H1 (cell line): ENCODE measurements around the gene FAT1. TPM values are rescaled to one million over a fixed set of nuclear protein-coding genes. Genes with fewer than 3 reads are reported as not detected.
A peak's percentile ranks its signal among the peaks of the same experiment; 100 is the strongest.

Experiments used
- CTCF ChIA-PET: fragments of 300-600 bp; sonication (Branson Sonifier 250); formaldehyde crosslinking; loops from one replicate; lab custom pipeline; 2021; ENCODE audit not compliant: partially characterized antibody; lab: Charles Lee
- POLR2A ChIA-PET: fragments of 300-600 bp; sonication (Branson Sonifier 250); formaldehyde crosslinking; loops from one replicate; lab custom pipeline; 2021; ENCODE audit warnings: inconsistent platforms; ENCODE audit not compliant: partially characterized antibody; lab: Charles Lee
- DNase-seq, 2 experiments: peaks; one replicate each; pipeline versions ENCODE4 v3.0.0 to v3.0.0-alpha.2; 2010 to 2022; ENCODE audit warnings: low spot score in 2 of 2, low read depth in 1 of 2, mixed read lengths in 1 of 2
- FAIRE-seq: peaks from 2 replicates; lab custom pipeline; 2011; peaks lifted over from hg19 to GRCh38; lab: Jason Lieb, UNC
- H2AFZ ChIP-seq: 2 replicates; pipeline ENCODE4 v1.8.1; 2012; ENCODE audit warnings: low read length, inconsistent platforms
- H2AK5ac ChIP-seq: 2 replicates; pipeline ENCODE4 v1.6.1; 2013; ENCODE audit warnings: low read depth, low read length
- H2BK120ac ChIP-seq: replicated peaks from 2 replicates; pipeline ENCODE3; 2013; ENCODE audit warnings: low read depth, low read length, inconsistent platforms
- H2BK12ac ChIP-seq: 2 replicates; pipeline ENCODE4 v1.6.1; 2013; ENCODE audit warnings: low read depth, low read length
- H2BK15ac ChIP-seq: 2 replicates; pipeline ENCODE4 v1.6.1; 2013; ENCODE audit warnings: low read length
- H2BK20ac ChIP-seq: 2 replicates; pipeline ENCODE4 v1.6.1; 2013; ENCODE audit warnings: low read length
- H2BK5ac ChIP-seq: 2 replicates; pipeline ENCODE4 v1.6.1; 2013; ENCODE audit warnings: low read depth, low read length
- H3K14ac ChIP-seq: 2 replicates; pipeline ENCODE4 v1.6.1; 2013; ENCODE audit warnings: inconsistent platforms; ENCODE audit not compliant: insufficient read length
- H3K18ac ChIP-seq: 2 replicates; pipeline ENCODE4 v1.6.1; 2013; ENCODE audit warnings: low read length; ENCODE audit errors: extremely low read depth
- H3K23ac ChIP-seq: 2 replicates; pipeline ENCODE4 v1.6.1; 2013; ENCODE audit warnings: inconsistent platforms; ENCODE audit not compliant: insufficient read length
- H3K23me2 ChIP-seq: 2 replicates; pipeline ENCODE4 v1.6.1; 2013; ENCODE audit warnings: low read depth, low read length
- H3K27ac ChIP-seq: 2 replicates; pipeline ENCODE4 v1.6.1; 2011; ENCODE audit warnings: low read depth, low read length, inconsistent platforms
- H3K27me3 ChIP-seq, 4 experiments: replicated peaks in 1 of 4; 1 replicate in 1 of 4; 2 replicates in 3 of 4; pipeline versions ENCODE4 v1.6.1 to v1.8.1; 2011 to 2013; ENCODE audit warnings: low read length in 3 of 4, mild to moderate bottlenecking in 3 of 4, inconsistent platforms in 2 of 4, mixed read lengths in 2 of 4, moderate library complexity in 1 of 4; ENCODE audit not compliant: control insufficient read depth in 3 of 4, insufficient read depth in 3 of 4; ENCODE audit errors: extremely low read depth in 1 of 4
- H3K36me3 ChIP-seq, 4 experiments: 2 replicates each; pipeline versions ENCODE4 v1.6.1 to v1.8.1; 2011 to 2013; ENCODE audit warnings: mild to moderate bottlenecking in 4 of 4, low read length in 3 of 4, moderate library complexity in 2 of 4, control low read depth in 1 of 4, inconsistent platforms in 1 of 4; ENCODE audit not compliant: insufficient read depth in 4 of 4, control insufficient read depth in 2 of 4
- H3K4ac ChIP-seq: replicated peaks from 2 replicates; pipeline ENCODE3; 2013; ENCODE audit warnings: low read length, low read depth, mixed read lengths, inconsistent platforms; ENCODE audit not compliant: insufficient read length
- H3K4me1 ChIP-seq, 4 experiments: replicated peaks in 1 of 4; 1 replicate in 1 of 4; 2 replicates in 3 of 4; pipeline versions ENCODE4 v1.6.1 to v1.8.1; 2011 to 2013; ENCODE audit warnings: low read length in 3 of 4, inconsistent platforms in 2 of 4, mixed read lengths in 1 of 4; ENCODE audit not compliant: insufficient read depth in 4 of 4, control insufficient read depth in 3 of 4
- H3K4me2 ChIP-seq, 2 experiments: 2 replicates each; pipeline versions ENCODE4 v1.6.1 to v1.8.1; 2011 to 2013; ENCODE audit warnings: low read depth in 2 of 2, low read length in 2 of 2, control low read depth in 1 of 2, inconsistent platforms in 1 of 2, mild to moderate bottlenecking in 1 of 2; ENCODE audit not compliant: insufficient read depth in 1 of 2
- H3K4me3 ChIP-seq, 4 experiments: fragments of 200-600, 300-600 bp in 1 of 4; sonication (generic), shearing (Covaris generic), sonication (Bioruptor Twin) in 1 of 4; 2 replicates each; pipeline versions ENCODE4 v1.5.1 to v1.8.1; 2011 to 2016; ENCODE audit warnings: low read length in 4 of 4, low read depth in 3 of 4, control low read depth in 2 of 4, inconsistent platforms in 2 of 4, mild to moderate bottlenecking in 2 of 4, mixed read lengths in 1 of 4, moderate library complexity in 1 of 4; ENCODE audit not compliant: insufficient read depth in 2 of 4; ENCODE audit errors: extremely low read depth in 1 of 4
- H3K56ac ChIP-seq: replicated peaks from 2 replicates; pipeline ENCODE3; 2013; ENCODE audit warnings: low read depth, mild to moderate bottlenecking, mixed read lengths, low read length, inconsistent platforms; ENCODE audit not compliant: insufficient read length
- H3K79me1 ChIP-seq: 2 replicates; pipeline ENCODE4 v1.6.1; 2013; ENCODE audit warnings: low read depth, low read length, control low read depth
- H3K79me2 ChIP-seq, 2 experiments: 2 replicates each; pipeline versions ENCODE4 v1.6.1 to v1.8.1; 2012 to 2013; ENCODE audit warnings: low read length in 2 of 2, mild to moderate bottlenecking in 2 of 2, inconsistent platforms in 1 of 2; ENCODE audit not compliant: insufficient read depth in 2 of 2, control insufficient read depth in 1 of 2
- H3K9ac ChIP-seq, 4 experiments: replicated peaks in 1 of 4; 1 replicate in 1 of 4; 2 replicates in 3 of 4; pipeline versions ENCODE4 v1.6.1 to v1.8.1; 2011 to 2013; ENCODE audit warnings: low read depth in 3 of 4, low read length in 3 of 4, control low read depth in 2 of 4, mild to moderate bottlenecking in 2 of 4, moderate library complexity in 2 of 4, inconsistent platforms in 1 of 4; ENCODE audit errors: extremely low read depth in 1 of 4
- H3K9me3 ChIP-seq, 2 experiments: 2 replicates each; pipeline versions ENCODE4 v1.6.1 to v1.8.1; 2012 to 2013; ENCODE audit warnings: mild to moderate bottlenecking in 2 of 2, moderate library complexity in 2 of 2, control low read depth in 1 of 2, inconsistent platforms in 1 of 2, low read depth in 1 of 2, low read length in 1 of 2, mixed read lengths in 1 of 2; ENCODE audit not compliant: insufficient read depth in 2 of 2
- H4K20me1 ChIP-seq, 2 experiments: replicated peaks in 1 of 2; 2 replicates each; pipeline versions ENCODE3 to v1.8.1; 2011 to 2013; ENCODE audit warnings: inconsistent platforms in 2 of 2, low read length in 2 of 2, mild to moderate bottlenecking in 1 of 2; ENCODE audit not compliant: insufficient read depth in 2 of 2, control insufficient read depth in 1 of 2
- H4K5ac ChIP-seq: 2 replicates; pipeline ENCODE4 v1.6.1; 2013; ENCODE audit warnings: low read length, low read depth, mixed read lengths, inconsistent platforms; ENCODE audit not compliant: insufficient read length
- H4K8ac ChIP-seq: 2 replicates; pipeline ENCODE4 v1.8.0; 2013; ENCODE audit warnings: mild to moderate bottlenecking, moderate library complexity, low read length, inconsistent platforms; ENCODE audit not compliant: insufficient read depth; ENCODE audit errors: extremely low read depth
- H4K91ac ChIP-seq: replicated peaks from 2 replicates; pipeline ENCODE3; 2013; ENCODE audit warnings: low read length, mixed read lengths, inconsistent platforms; ENCODE audit not compliant: insufficient read length
- POU5F1 ChIP-seq: IDR thresholded peaks from 2 replicates; pipeline ENCODE4 v1.6.1; 2011; ENCODE audit warnings: low read depth, mild to moderate bottlenecking, low read length, moderate library complexity
- SP1 ChIP-seq: IDR thresholded peaks from 2 replicates; pipeline ENCODE4 v1.6.1; 2011; ENCODE audit warnings: low read depth, low read length
- WGBS, 2 experiments: shearing (Covaris generic) in 1 of 2; methylation state at CpG; one replicate each; pipeline versions ENCODE4 v1.1.6 to v1.1.7; 2013 to 2015; ENCODE audit warnings: low lambda C conversion rate in 2 of 2, mixed read lengths in 2 of 2, inconsistent platforms in 1 of 2, low coverage in 1 of 2, missing lambda C conversion rate in 1 of 2; ENCODE audit not compliant: insufficient replicate concordance in 2 of 2, insufficient coverage in 1 of 2, insufficient read length in 1 of 2; ENCODE audit errors: extremely low coverage in 1 of 2, missing lambda C conversion rate in 1 of 2; 5-methylcytosine and 5-hydroxymethylcytosine counted together
- polyA plus RNA-seq, 7 experiments: library from polyadenylated mRNA; depleted of rRNA in 3 of 7; stranded (reverse) in 5 of 7; unstranded in 2 of 7; fragments of >200 nt in 5 of 7; fragments of 200-250 nt in 2 of 7; gene quantifications; 1 replicate in 5 of 7; 2 replicates in 1 of 7; 4 replicates in 1 of 7; pipeline versions ENCODE4 v1.2.1 to v1.2.3, GENCODE V29; 2011 to 2013; ENCODE audit warnings: missing spikeins in 2 of 7, mixed read lengths in 2 of 7
- total RNA-seq: library from RNA; stranded (reverse); fragmentation: NEBNext Ultra II Directional; extraction: Animal tissue kit (Norgen Biotek cat#: 25700); gene quantifications from 2 replicates; pipeline ENCODE4 v1.2.1, GENCODE V29; 2021

Gene FAT1
- total and polyA plus RNA-seq, 2 of the 8 experiments (the other 6 are each of a cell fraction or from before 2014, with no cell fraction given) = 94.4 to 137 TPM

DNA sequence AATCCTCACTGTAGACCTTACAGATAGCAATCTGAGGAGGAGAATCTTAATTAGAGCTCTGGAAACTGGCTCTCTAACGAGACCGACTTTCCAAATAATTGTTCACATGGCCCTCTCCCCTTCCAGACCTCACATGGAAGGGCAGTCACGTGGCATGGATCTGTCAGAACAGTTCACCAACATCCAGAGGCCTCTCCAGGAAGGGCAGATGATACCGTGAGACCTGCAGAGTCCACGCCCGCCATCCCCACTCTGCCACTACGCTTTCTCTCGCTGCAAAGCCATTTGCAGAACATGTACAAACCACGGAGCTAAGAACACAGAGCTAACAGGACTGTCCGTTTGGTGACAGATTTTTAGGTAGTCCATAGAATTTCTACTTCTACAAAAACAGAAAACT, 20.7 kb downstream of the FAT1 start:
- Histone ChIP-seq H2AK5ac (no peak overlapping the region), H4K8ac (no peak overlapping the region), H3K9me3 (no peaks in the 10 kb centered on the region), H4K5ac (no peak overlapping the region), H3K18ac (peak overlapping the region; percentile 21; the same call in 1 of the 2 replicates), H2BK120ac (no peak overlapping the region), H2BK15ac (no peak overlapping the region), H3K4me3 (no peak overlapping the region), H2AFZ (no peak overlapping the region), H3K79me2 (peaks cover 44 to 97% of the 10 kb centered on the region in 2 experiments), H3K79me1 (peaks cover 23% of the 10 kb centered on the region), H3K9ac (no peak overlapping the region), H2BK20ac (no peak overlapping the region), H3K27me3 (no peaks in the 10 kb centered on the region), H3K4me1 (peaks cover 12 to 33% (median 25%) of the 10 kb centered on the region in 4 experiments), H3K36me3 (peaks cover 18 to 57% (median 24%) of the 10 kb centered on the region in 4 experiments), H4K20me1 (peaks cover 10 to 48% of the 10 kb centered on the region in 2 experiments), H3K56ac (no peak overlapping the region), H4K91ac (no peak overlapping the region), H3K4ac (no peak overlapping the region), H3K23me2 (no peaks in the 10 kb centered on the region), H2BK12ac (no peak overlapping the region), H2BK5ac (no peak overlapping the region), H3K23ac (no peak overlapping the region), H3K27ac (no peak overlapping the region), H3K14ac (no peak overlapping the region), H3K4me2 (no peak overlapping the region; a peak in 1 of 4 replicates)
- DNase-seq = no peak
- FAIRE-seq = no peak
- CTCF ChIA-PET = interaction anchor here (0.7 to 1.5 kb wide), 3 partner anchors 9 to 246 kb away, joined by 3 to 15 read pairs (median 3); no protein-coding TSS in a partner anchor
- POLR2A ChIA-PET = interaction anchor here (1.3 kb wide), 1 partner anchor 21 kb away, joined by 3 read pairs; the partner anchor contains the start of gene FAT1
- 85% methylated on average over 10 of the region's 10 CpGs; no CpG with 5 or more reads in 1 of the 2 experiments for WGBS, 2 experiments
- TF ChIP-seq POU5F1 = no peak
- no peak for TF ChIP-seq SP1
